ENCODE measurements around the gene MYOZ1. TPM values are rescaled to one million over a fixed set of nuclear protein-coding genes. Genes with fewer than 3 reads are reported as not detected.
"Not testable (repeated sequence)": the region's sequence is repeated elsewhere in the genome, so short reads cannot be mapped to it uniquely, and the experiment has no call there.

Gene MYOZ1
- total RNA-seq: not detected

- H3K4me3 ChIP-seq: no peak within 1 kb of the TSS
- H3K36me3 ChIP-seq: no peaks in the 10 kb centered on the region
- intact Hi-C loops (cut with DNase I): loop anchor here (2.0 kb wide), 1 partner anchor 111 kb away; no protein-coding TSS in a partner anchor
- H3K4me1 ChIP-seq: no peaks in the 10 kb centered on the region
- H3K27me3 ChIP-seq: no peaks in the 10 kb centered on the region
- DNase-seq (ENCODE audit: extremely low spot score in 2 of 2): no peak
- TF ChIP-seq POLR2A (IDR thresholded peaks at IDR 0.05) (no peak), CTCF (IDR thresholded peaks at IDR 0.05) (no peak), POLR2AphosphoS5 (IDR thresholded peaks at IDR 0.05; ENCODE audit: insufficient read depth in 1 of 2, low read depth in 1 of 2) (no peak)
- no peak within 1 kb of the TSS for H3K27ac ChIP-seq
- no peaks in the 10 kb centered on the region for H3K9me3 ChIP-seq
Observed at GRCh38 chr10:73641328-73642060, at the start of gene MYOZ1. Gene MYOZ1 (minus strand): TSS chr10:73641474. CDS start chr10:73640017, 1,457 bp downstream.

- H3K9me3 ChIP-seq; DNase-seq (ENCODE audit: extremely low spot score in 2 of 2); H3K36me3 ChIP-seq; H3K27ac ChIP-seq; H3K4me3 ChIP-seq; H3K27me3 ChIP-seq; H3K4me1 ChIP-seq; intact Hi-C loops (cut with DNase I): not testable (repeated sequence)
Observed at GRCh38 chr10:73690755-73691154, 49.5 kb upstream of the MYOZ1 start.

- H3K27ac ChIP-seq; H3K4me1 ChIP-seq; H3K4me3 ChIP-seq; intact Hi-C loops (cut with DNase I); H3K9me3 ChIP-seq; DNase-seq (ENCODE audit: extremely low spot score in 2 of 2); H3K36me3 ChIP-seq; H3K27me3 ChIP-seq: not testable (repeated sequence)
Observed at GRCh38 chr10:73689596-73689995, 48.3 kb upstream of the MYOZ1 start.

GRCh38 chr10:73687641-73688040 lies 46.4 kb upstream of the MYOZ1 start:
- not testable (repeated sequence) for H3K27me3 ChIP-seq

GRCh38 chr10:73674546-73674945 lies 33.3 kb upstream of the MYOZ1 start:
- H3K4me1 ChIP-seq; H3K9me3 ChIP-seq; H3K27ac ChIP-seq; H3K4me3 ChIP-seq; H3K27me3 ChIP-seq; H3K36me3 ChIP-seq; DNase-seq (ENCODE audit: extremely low spot score in 2 of 2); intact Hi-C loops (cut with DNase I): not testable (repeated sequence)

More at GRCh38 chr10:73687641-73688040, 46.4 kb upstream of the MYOZ1 start:
- H3K4me3 ChIP-seq; H3K4me1 ChIP-seq; intact Hi-C loops (cut with DNase I); H3K9me3 ChIP-seq; DNase-seq (ENCODE audit: extremely low spot score in 2 of 2); H3K36me3 ChIP-seq; H3K27ac ChIP-seq: not testable (repeated sequence)

GRCh38 chr10:73668378-73668777 lies 27.1 kb upstream of the MYOZ1 start:
- H3K4me3 ChIP-seq; H3K27me3 ChIP-seq; DNase-seq (ENCODE audit: extremely low spot score in 2 of 2); intact Hi-C loops (cut with DNase I); H3K27ac ChIP-seq; H3K4me1 ChIP-seq; H3K36me3 ChIP-seq; H3K9me3 ChIP-seq: not testable (repeated sequence)

- H3K27me3 ChIP-seq; DNase-seq (ENCODE audit: extremely low spot score in 2 of 2); H3K36me3 ChIP-seq; H3K4me3 ChIP-seq; H3K4me1 ChIP-seq; H3K9me3 ChIP-seq; H3K27ac ChIP-seq; intact Hi-C loops (cut with DNase I): not testable (repeated sequence)
Observed at GRCh38 chr10:73666153-73666809, 25.0 kb upstream of the MYOZ1 start.

GRCh38 chr10:73665581-73665980 lies 24.3 kb upstream of the MYOZ1 start:
- H3K4me1 ChIP-seq; H3K27ac ChIP-seq; H3K36me3 ChIP-seq; DNase-seq (ENCODE audit: extremely low spot score in 2 of 2); H3K4me3 ChIP-seq; intact Hi-C loops (cut with DNase I); H3K9me3 ChIP-seq; H3K27me3 ChIP-seq: not testable (repeated sequence)

GRCh38 chr10:73664156-73665040 lies 23.1 kb upstream of the MYOZ1 start:
- H3K27ac ChIP-seq; H3K9me3 ChIP-seq; intact Hi-C loops (cut with DNase I); DNase-seq (ENCODE audit: extremely low spot score in 2 of 2); H3K27me3 ChIP-seq; H3K4me1 ChIP-seq; H3K36me3 ChIP-seq; H3K4me3 ChIP-seq: not testable (repeated sequence)

GRCh38 chr10:73663621-73664020 lies 22.3 kb upstream of the MYOZ1 start:
- intact Hi-C loops (cut with DNase I); H3K36me3 ChIP-seq; H3K27ac ChIP-seq; DNase-seq (ENCODE audit: extremely low spot score in 2 of 2); H3K4me1 ChIP-seq; H3K27me3 ChIP-seq; H3K4me3 ChIP-seq; H3K9me3 ChIP-seq: not testable (repeated sequence)

GRCh38 chr10:73662705-73663104 lies 21.4 kb upstream of the MYOZ1 start:
- H3K9me3 ChIP-seq; H3K36me3 ChIP-seq; H3K27me3 ChIP-seq; H3K4me3 ChIP-seq; H3K4me1 ChIP-seq; H3K27ac ChIP-seq; intact Hi-C loops (cut with DNase I); DNase-seq (ENCODE audit: extremely low spot score in 2 of 2): not testable (repeated sequence)
